BJ (cell line): ENCODE data around the gene UPF1. TPM values are rescaled to one million over a fixed set of nuclear protein-coding genes. Genes with fewer than 3 reads are reported as not detected.

ENCODE experiments used
- CTCF ChIA-PET: fragments of 350-600 bp; formaldehyde crosslinking; extraction: SDS; loops from one replicate; lab custom pipeline; 2021; ENCODE audit warnings: antibody characterized with exemption, inconsistent platforms; lab: Yijun Ruan, JAX
- POLR2A ChIA-PET: fragments of 300-600 bp; sonication (Branson Sonifier 250); formaldehyde crosslinking; extraction: SDS; loops from one replicate; lab custom pipeline; 2021; ENCODE audit warnings: antibody characterized with exemption; lab: Charles Lee
- DNase-seq: peaks from one replicate; pipeline ENCODE4 v3.0.0-alpha.2; 2011; ENCODE audit warnings: low read depth
- H3K27me3 ChIP-seq: 2 replicates; pipeline ENCODE4 v1.6.0; 2011; ENCODE audit warnings: low read length; ENCODE audit not compliant: control insufficient read depth, insufficient read depth
- H3K36me3 ChIP-seq: 2 replicates; pipeline ENCODE4 v1.5.1; 2011; ENCODE audit warnings: low read length; ENCODE audit not compliant: control insufficient read depth, insufficient read depth
- H3K4me3 ChIP-seq: 2 replicates; pipeline ENCODE4 v1.5.1; 2011; ENCODE audit warnings: low read depth, mild to moderate bottlenecking, control low read depth, low read length
- CTCF ChIP-seq: IDR thresholded peaks from 2 replicates; pipeline ENCODE4 v1.5.1; 2011; ENCODE audit warnings: low read depth, mild to moderate bottlenecking, control low read depth, inconsistent platforms, low read length, moderate library complexity; ENCODE audit not compliant: insufficient read depth
- polyA minus RNA-seq: library from RNA; depleted of rRNA, polyadenylated mRNA; stranded (reverse); fragments of >200 nt; gene quantifications from 2 replicates; pipeline ENCODE4 v1.2.3, GENCODE V29; 2011; rRNA and poly(A)+ RNA removed
- polyA plus RNA-seq: library from polyadenylated mRNA; depleted of rRNA; stranded (reverse); fragments of >200 nt; gene quantifications from 2 replicates; pipeline ENCODE4 v1.2.3, GENCODE V29; 2011; rRNA removed

UPF1 gene
- polyA plus RNA-seq (15.4 and 24.1 TPM in 2 replicates), polyA minus RNA-seq (34.5 and 43.2 TPM in 2 replicates)

DNA sequence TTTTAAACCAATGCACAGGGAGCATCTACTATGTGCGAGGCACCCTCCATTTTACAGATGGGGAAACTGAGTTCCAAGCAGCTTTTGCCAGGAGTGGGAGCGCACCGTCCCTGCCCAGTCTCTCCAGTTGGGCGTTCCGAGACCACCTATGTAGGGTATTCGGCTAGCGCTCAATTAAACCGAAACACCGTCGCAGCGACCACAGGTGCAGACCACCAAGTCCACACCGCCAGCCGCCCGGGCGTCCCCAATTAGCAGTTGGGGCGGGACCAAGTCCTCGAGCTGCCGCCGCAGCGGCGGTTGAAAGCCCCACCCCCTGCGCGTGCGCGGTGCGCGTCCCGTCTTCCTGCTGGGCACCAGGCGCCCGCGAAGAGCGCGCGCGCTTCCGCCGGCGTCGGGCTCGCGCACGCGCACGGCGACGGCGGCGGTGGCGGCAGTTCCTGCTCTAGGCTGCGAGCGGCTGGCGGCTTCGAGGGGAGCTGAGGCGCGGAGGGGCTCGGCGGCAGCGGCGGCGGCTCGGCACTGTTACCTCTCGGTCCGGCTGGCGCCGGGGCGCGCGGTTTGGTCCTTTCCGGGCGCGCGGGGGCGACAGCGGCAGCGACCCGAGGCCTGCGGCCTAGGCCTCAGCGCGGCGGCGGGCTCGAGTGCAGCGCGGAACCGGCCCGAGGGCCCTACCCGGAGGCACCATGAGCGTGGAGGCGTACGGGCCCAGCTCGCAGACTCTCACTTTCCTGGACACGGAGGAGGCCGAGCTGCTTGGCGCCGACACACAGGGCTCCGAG, at the start of gene UPF1:
UPF1 (plus strand) TSS at position 436 of the 782 bp plus-strand sequence; CDS start at position 687, 251 bp downstream.
- Histone ChIP-seq H3K4me3 (peak within 1 kb of the TSS; percentile 86), H3K27me3 (no peaks in the 10 kb centered on the region), H3K36me3 (no peaks in the 10 kb centered on the region)
- POLR2A ChIA-PET, result no interaction called here
- no peak for TF ChIP-seq CTCF
- CTCF ChIA-PET, result interaction anchor here (0.9 to 2.4 kb wide), 8 partner anchors 9 to 362 kb away, joined by 3 to 23 read pairs (median 4); partner anchors contain the start of genes KXD1 and REX1BD
- peak; percentile 57 for DNase-seq

DNA sequence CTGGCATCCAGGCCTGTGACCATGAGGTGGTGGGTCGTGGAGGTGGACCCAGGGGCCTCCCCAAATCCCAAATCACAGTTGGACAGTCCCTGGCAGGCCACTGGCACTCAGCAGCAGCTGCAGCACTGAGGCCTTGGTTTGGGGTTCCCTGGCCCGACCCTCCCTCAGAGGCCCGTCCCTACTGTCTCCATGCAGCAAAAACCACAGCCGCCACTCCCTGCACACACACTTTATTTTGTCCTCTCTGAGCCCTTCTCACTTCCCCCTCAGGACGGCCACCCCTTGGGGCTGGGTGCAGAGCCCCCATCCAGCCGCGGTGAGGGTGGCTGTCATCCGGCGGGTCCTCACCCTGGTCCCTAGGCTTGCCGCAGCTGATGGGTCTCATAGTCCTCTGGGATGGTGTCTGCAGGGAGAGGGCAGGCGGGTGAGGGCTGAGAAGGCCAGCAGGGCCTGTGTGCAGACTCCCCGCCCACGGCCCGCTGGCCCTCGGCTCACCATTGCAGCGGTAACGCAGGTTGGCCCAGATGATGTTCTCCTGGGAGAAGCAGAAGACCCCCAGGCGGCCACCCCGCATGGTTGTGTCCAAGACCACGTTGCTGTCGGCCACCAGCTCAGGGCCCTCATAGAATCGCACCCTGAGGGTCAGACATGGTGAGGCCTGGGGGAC, 49.1 kb upstream of the UPF1 start:
- no peak for DNase-seq
- CTCF ChIA-PET, result no interaction called here
- no peak for TF ChIP-seq CTCF
- no peak overlapping the region for H3K4me3 ChIP-seq
- H3K27me3 ChIP-seq, result peaks cover 5% of the 10 kb centered on the region
- POLR2A ChIA-PET, result no interaction called here
- no peaks in the 10 kb centered on the region for H3K36me3 ChIP-seq

DNA sequence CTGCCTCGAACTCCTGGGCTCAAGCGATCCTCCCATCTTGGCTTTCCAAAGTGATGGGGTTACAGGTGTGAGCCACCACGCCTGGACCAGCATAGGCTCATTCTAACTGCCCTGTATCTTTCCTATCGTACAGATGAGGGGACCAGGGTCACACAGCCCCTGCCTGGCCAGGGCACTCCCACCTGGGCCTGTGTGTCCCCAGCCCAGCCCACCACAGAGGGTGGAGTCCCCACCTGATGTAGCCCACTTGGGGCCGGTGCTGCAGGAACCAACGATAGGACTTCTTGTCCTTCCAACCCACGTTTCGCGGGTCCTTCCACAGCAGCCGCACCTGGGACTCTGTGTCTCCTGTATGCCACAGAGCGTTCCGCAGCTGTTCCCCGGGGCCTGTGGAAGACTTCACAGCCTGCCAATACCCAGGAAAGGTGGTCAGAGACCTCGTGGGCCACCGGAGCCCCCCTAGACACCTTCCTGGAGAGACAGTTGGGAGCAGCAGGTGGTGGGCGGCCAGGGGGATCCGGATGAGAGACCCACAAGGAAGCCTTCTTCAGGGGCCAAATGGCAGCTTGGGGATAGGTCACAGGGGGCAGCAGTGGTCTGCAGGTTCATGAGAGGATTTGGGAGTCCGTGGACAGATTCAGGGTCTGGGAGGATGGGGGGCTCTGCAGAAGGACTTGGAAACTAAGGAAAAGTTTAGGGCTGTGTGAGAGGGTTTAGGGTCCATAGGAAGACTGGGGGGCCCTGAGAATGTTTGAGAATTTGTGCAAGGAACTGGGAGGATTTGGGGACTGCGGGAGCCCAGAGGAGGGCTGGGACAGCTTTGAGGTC, 47.6 kb upstream of the UPF1 start:
- Histone ChIP-seq H3K4me3 (no peak overlapping the region), H3K36me3 (no peaks in the 10 kb centered on the region), H3K27me3 (peaks cover 12% of the 10 kb centered on the region)
- ChIA-PET POLR2A (no interaction called here), CTCF (no interaction called here)
- no peak for DNase-seq
- TF ChIP-seq CTCF, result no peak

DNA sequence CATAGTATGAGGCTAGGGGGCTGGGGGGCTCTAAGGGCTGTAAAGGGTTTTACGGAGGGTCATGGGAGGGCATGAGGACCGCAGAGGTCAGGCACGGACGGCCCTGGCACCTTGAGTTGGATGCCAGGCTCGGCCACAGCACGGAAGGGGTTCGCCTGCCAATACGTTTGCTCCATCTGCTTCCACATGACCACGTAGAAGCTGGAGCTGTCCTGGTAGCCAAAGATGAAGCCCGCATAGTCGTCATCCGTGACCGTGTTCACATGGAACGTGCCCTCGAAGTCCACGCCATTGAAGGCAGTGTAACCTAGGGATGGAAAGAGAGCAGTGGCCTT, 47.0 kb upstream of the UPF1 start:
- TF ChIP-seq CTCF, result no peak
- ChIA-PET POLR2A (no interaction called here), CTCF (no interaction called here)
- no peak for DNase-seq
- Histone ChIP-seq H3K4me3 (no peak overlapping the region), H3K27me3 (peaks cover 17% of the 10 kb centered on the region), H3K36me3 (no peaks in the 10 kb centered on the region)
